GM21381 (cell line): ENCODE data around the gene MAGI2.

Experiments
- ATAC-seq: cut with Tn5 transposase; IDR thresholded peaks from one replicate; pipeline ENCODE4 v1.9.1; 2021; ENCODE audit warnings: mild to moderate bottlenecking, moderate library complexity; ENCODE audit not compliant: unreplicated experiment

Gene MAGI2

GRCh38 chr7:77989981-77990566 lies 1463.4 kb downstream of the MAGI2 start:
- ATAC-seq, result no peak

- no peak for ATAC-seq
Measured at GRCh38 chr7:77985974-77986339, 1467.5 kb downstream of the MAGI2 start.

- ATAC-seq, result no peak
Measured at GRCh38 chr7:77985232-77985973, 1468.1 kb downstream of the MAGI2 start.

- no peak for ATAC-seq
Measured at GRCh38 chr7:77983973-77984372, 1469.5 kb downstream of the MAGI2 start.

GRCh38 chr7:77982926-77983550 lies 1470.4 kb downstream of the MAGI2 start:
- no peak for ATAC-seq

GRCh38 chr7:77980087-77980713 lies 1473.3 kb downstream of the MAGI2 start:
- ATAC-seq, result no peak

GRCh38 chr7:77979219-77979618 lies 1474.2 kb downstream of the MAGI2 start:
- no peak for ATAC-seq

GRCh38 chr7:77975672-77976480 lies 1477.6 kb downstream of the MAGI2 start:
- no peak for ATAC-seq

GRCh38 chr7:77971726-77972125 lies 1481.7 kb downstream of the MAGI2 start:
- no peak for ATAC-seq

GRCh38 chr7:77967429-77967828 lies 1486.0 kb downstream of the MAGI2 start:
- ATAC-seq, result no peak
